C1 segment of cervical spinal cord (tissue), 14 donors: ENCODE measurements around the gene PAQR9.

Experiments used
- DNase-seq, 14 donors: peaks; one replicate each; lab custom pipeline; 2025; lab: John Stamatoyannopoulos, UW

Gene PAQR9

GRCh38 chr3:142951794-142952193, 11.7 kb downstream of the PAQR9 start:
- DNase-seq, result no peak

- DNase-seq, result no peak
Measured at GRCh38 chr3:142950972-142951371, 12.5 kb downstream of the PAQR9 start.

- DNase-seq, result no peak
Measured at GRCh38 chr3:142947799-142948575, 15.5 kb downstream of the PAQR9 start.

DNA sequence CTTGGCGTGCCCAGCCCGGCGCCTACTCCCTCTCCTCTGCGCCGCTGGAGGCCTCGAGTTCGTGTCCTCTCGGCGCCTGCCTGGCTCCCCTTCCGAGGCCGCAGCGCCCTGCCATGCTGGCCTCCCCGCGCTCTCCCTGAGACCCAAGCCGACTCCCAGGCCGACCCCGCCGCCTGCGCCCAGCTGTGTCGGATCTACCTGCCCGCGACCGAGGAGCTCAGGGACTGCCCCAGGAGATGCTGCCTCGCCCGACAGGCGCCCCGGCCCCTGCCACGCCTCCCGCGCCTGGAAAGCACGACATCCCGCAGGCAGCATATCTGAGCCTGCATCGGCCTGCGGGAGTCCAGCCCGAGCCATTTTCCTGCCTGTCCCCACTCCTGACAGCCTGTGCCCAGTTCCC, 16.1 kb downstream of the PAQR9 start:
- no peak for DNase-seq

GRCh38 chr3:142946861-142947260, 16.6 kb downstream of the PAQR9 start:
- no peak for DNase-seq

DNA sequence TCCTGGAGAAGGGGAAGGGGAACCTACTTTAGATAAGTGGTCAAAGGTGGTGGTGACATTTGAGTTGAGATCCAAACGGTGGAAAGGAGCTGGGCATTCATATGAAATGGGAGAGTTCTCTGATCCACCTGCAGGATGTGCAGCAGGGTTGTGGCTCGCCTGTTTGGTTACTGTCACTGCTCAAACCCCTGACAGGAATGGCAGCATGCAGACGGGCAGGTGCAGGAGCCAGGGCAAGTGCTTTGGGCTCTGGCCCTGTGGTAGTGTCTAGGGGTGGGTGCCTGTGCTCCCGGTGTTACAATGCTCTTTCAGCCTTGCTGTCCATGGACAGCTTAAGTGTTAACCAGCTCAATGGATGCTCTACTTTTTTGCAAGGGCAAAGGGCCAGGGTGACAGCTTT, 18.5 kb downstream of the PAQR9 start:
- no peak for DNase-seq

GRCh38 chr3:142944342-142944741, 19.1 kb downstream of the PAQR9 start:
- no peak for DNase-seq

- DNase-seq, result no peak
Measured at GRCh38 chr3:142943870-142944269, 19.6 kb downstream of the PAQR9 start.

GRCh38 chr3:142943349-142943748, 20.1 kb downstream of the PAQR9 start:
- DNase-seq, result no peak

DNA sequence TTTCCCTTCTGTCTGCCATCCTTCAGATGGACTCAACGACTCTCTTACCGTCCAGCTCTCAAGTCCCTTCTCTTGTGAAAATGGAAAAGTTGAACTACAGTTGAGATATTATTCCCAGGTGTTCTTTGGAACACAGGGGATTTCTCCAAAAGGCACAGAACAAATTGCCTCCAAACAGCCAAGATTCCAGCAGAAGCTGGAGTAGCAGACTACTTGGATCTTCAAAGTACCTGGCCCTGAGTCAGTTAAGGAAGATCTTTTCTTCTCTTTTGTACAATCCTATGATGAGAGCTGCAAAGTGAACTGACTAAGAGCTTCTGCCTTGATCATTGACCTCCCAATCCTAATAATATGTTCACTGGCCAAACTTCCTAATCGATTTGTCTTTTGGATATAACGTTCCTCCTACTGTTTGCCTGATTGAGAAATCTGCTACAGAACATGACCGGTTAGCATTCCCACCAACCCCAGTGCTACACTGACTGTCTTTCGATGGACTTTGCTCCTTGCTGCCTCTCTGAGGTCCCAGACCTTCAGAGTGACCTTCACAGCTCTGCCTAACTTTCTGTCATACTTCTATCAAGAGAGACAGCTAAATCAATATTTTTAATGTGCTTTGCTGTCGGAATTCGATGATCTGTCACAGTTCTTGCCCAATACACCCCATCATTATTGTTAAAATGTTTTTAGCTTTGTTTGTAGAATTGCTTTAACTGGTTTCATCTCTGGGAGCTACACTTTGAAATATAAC, 21.9 kb downstream of the PAQR9 start:
- no peak for DNase-seq

GRCh38 chr3:142940472-142940871, 23.0 kb downstream of the PAQR9 start:
- DNase-seq, result no peak

- DNase-seq, result no peak
Measured at GRCh38 chr3:142940000-142940399, 23.5 kb downstream of the PAQR9 start.

DNA sequence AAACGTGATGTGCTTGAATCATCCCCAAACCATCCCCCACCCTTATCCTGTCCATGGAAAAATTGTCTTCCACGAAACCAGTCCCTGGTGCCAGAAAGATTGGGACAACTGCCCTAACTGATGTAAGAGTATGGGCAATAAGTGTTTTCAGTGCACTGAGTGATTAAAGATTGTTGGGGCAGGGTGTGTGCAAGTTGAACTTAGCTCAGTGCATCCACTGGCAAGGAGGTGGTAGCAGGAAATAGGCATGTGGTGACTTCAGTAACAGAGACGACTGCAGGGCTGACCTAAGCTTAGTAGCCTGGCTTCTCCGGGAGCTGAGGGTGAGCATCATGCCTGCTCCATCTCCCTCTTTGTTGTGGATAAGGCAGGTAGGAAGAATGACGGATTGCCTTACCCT, 27.5 kb downstream of the PAQR9 start:
- no peak for DNase-seq

GRCh38 chr3:142934887-142935269, 28.6 kb downstream of the PAQR9 start:
- no peak for DNase-seq

GRCh38 chr3:142934128-142934886, 29.2 kb downstream of the PAQR9 start:
- DNase-seq, result no peak

GRCh38 chr3:142931222-142931621, 32.3 kb downstream of the PAQR9 start:
- no peak for DNase-seq

DNA sequence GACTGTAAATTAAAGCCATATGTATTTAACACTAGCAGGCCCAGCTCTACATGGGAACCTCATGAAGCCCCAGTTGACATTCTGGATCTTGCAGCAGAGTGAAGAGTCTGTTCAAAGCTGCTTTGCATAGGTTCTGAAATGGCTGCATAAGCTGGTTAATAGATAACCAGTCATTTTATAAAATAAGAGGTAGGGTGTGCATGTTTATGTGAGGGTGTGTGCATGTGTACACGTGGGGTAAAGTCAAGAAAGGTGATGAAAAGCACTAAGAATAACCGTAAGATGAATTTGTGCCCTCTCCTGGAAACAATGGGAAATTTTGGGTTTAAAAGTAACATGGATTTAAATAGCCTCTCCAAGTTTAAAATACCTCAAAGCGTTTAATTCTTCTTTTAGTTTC, 33.0 kb downstream of the PAQR9 start:
- DNase-seq, result no peak

GRCh38 chr3:142929890-142930289, 33.6 kb downstream of the PAQR9 start:
- no peak for DNase-seq

DNA sequence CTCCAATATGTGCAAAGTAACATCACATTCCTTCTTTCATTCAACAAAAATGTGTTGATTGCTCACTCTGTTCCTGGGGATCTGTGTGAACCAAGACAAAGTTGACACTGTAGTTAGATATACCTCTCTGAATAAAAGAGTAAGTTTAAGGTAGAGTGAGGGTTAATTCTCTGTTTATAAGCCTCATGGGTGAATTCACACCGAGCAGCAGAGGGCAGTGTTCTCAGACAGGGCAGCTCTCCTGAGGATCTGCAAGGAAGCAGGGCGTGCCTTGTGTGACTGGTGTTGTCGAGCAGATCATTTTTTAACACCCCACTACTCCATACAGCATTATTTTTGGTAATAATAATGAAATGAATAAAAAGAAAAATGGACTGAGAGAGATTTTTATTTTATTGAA, 34.4 kb downstream of the PAQR9 start:
- no peak for DNase-seq

- no peak for DNase-seq
Measured at GRCh38 chr3:142926368-142926944, 37.0 kb downstream of the PAQR9 start.

DNA sequence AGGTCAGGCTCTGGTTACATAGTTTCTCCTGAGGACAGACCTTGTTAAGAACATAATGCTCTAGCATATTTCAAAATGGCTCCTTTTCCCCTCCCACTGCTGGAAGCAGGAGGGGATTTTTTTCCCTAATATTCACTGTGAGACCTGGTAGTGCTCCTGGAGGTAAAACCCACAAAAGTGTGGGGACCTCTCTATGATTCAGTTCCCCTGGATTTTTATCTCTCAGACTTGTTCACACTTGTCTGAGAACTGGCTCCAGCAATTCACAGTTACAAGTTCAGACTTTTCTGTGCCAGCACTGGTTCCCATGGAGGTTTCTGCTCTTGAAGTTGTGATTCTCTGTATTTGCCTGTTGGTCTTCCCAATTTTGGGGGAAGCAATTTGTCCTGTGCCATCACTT, 38.3 kb downstream of the PAQR9 start:
- DNase-seq, result no peak

DNA sequence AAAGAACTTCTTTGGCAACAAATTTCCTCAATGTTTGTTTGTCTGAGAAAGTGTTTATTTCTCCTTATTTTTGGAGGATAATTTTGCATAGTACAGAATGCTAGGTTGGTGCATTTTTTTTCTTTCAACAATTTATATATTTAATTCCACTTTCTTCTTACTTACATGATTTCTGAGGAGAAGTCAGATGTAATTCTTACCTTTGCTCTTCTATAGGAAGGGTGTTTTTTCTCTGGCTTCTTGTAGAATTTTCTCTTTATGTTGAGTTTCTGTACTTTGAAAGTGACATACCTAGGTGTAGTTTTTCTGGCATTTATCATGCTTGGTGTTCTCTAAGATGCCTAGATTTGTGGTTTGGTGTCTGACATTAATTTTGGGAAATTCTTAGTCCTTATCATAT, 39.8 kb downstream of the PAQR9 start:
- no peak for DNase-seq
